DOHH2 (cell line): ENCODE results near the gene UBN1.
"Not testable (repeated sequence)": the region's sequence is repeated elsewhere in the genome, so short reads cannot be mapped to it uniquely, and the experiment has no call there.

Source experiments
- H3F3A ChIP-seq: fragments of 200-600 bp; sonication (generic), shearing (Covaris generic); 2 replicates; pipeline ENCODE4 v1.6.0; 2016; ENCODE audit warnings: antibody characterized with exemption, mild to moderate bottlenecking; ENCODE audit not compliant: control insufficient read depth, insufficient read depth
- H3K27ac ChIP-seq: fragments of 200-600 bp; sonication (generic); 2 replicates; pipeline ENCODE4 v1.5.1; 2014; ENCODE audit warnings: low read depth, mild to moderate bottlenecking, low read length, moderate library complexity
- H3K27me3 ChIP-seq: fragments of 200-600 bp; sonication (generic); 2 replicates; pipeline ENCODE4 v1.6.1; 2014; ENCODE audit warnings: mild to moderate bottlenecking, low read length, mixed read lengths; ENCODE audit not compliant: control insufficient read depth
- H3K36me3 ChIP-seq: fragments of 200-600 bp; sonication (generic); 2 replicates; pipeline ENCODE4 v1.6.1; 2014; ENCODE audit warnings: mild to moderate bottlenecking, low read length, moderate library complexity, mixed read lengths; ENCODE audit not compliant: control insufficient read depth
- H3K4me1 ChIP-seq: fragments of 200-600 bp; sonication (generic); 2 replicates; pipeline ENCODE4 v1.6.1; 2014; ENCODE audit warnings: mild to moderate bottlenecking, low read length, mixed read lengths; ENCODE audit not compliant: control insufficient read depth
- H3K4me2 ChIP-seq: fragments of 200-600 bp; sonication (generic); 2 replicates; pipeline ENCODE4 v1.6.0; 2014; ENCODE audit warnings: mild to moderate bottlenecking, low read length, moderate library complexity
- H3K4me3 ChIP-seq: fragments of 200-600 bp; sonication (generic); 2 replicates; pipeline ENCODE4 v1.5.1; 2014; ENCODE audit warnings: mild to moderate bottlenecking, low read length, mixed read lengths
- H3K79me2 ChIP-seq: fragments of 200-600 bp; sonication (generic); 2 replicates; pipeline ENCODE4 v1.6.1; 2014; ENCODE audit warnings: mild to moderate bottlenecking, low read length, mixed read lengths; ENCODE audit not compliant: control insufficient read depth
- H3K9me2 ChIP-seq: fragments of 200-600 bp; sonication (generic); replicated peaks from 2 replicates; pipeline ENCODE4 v1.6.1; 2014; ENCODE audit warnings: mild to moderate bottlenecking, low read length, mixed read lengths; ENCODE audit not compliant: control insufficient read depth
- H3K9me3 ChIP-seq: fragments of 200-600 bp; sonication (generic); 2 replicates; pipeline ENCODE4 v1.6.1; 2014; ENCODE audit warnings: antibody characterized with exemption, low read length, mixed read lengths; ENCODE audit not compliant: control insufficient read depth, insufficient read depth
- H4K20me1 ChIP-seq: fragments of 200-600 bp; sonication (generic); 2 replicates; pipeline ENCODE4 v1.6.0; 2014; ENCODE audit warnings: low read depth, mild to moderate bottlenecking, antibody characterized with exemption, low read length, moderate library complexity; ENCODE audit not compliant: control insufficient read depth, insufficient read depth
- EZH2phosphoT487 ChIP-seq: fragments of 200-600 bp; sonication (generic); IDR thresholded peaks from 2 replicates; pipeline ENCODE4 v1.6.1; 2017; ENCODE audit warnings: borderline replicate concordance, mild to moderate bottlenecking, antibody characterized with exemption, low read length, moderate library complexity, mixed read lengths
- TF ChIP-seq, protein P1 (sequence below): fragments of 200-600 bp; sonication (generic); IDR thresholded peaks from one replicate; pipeline ENCODE4 v1.5.1; 2014; ENCODE audit warnings: antibody characterized with exemption, mild to moderate bottlenecking, low read depth, low read length; ENCODE audit not compliant: poor library complexity, severe bottlenecking

Gene UBN1

GRCh38 chr16:4895366-4895765, 48.1 kb downstream of the UBN1 start:
- no peaks in the 10 kb centered on the region for H3F3A ChIP-seq
- no peaks in the 10 kb centered on the region for H3K4me1 ChIP-seq
- H3K79me2 ChIP-seq: no peaks in the 10 kb centered on the region
- no peak overlapping the region for H3K27ac ChIP-seq
- TF ChIP-seq EZH2phosphoT487: no peak
- TF ChIP-seq, protein P1, sequence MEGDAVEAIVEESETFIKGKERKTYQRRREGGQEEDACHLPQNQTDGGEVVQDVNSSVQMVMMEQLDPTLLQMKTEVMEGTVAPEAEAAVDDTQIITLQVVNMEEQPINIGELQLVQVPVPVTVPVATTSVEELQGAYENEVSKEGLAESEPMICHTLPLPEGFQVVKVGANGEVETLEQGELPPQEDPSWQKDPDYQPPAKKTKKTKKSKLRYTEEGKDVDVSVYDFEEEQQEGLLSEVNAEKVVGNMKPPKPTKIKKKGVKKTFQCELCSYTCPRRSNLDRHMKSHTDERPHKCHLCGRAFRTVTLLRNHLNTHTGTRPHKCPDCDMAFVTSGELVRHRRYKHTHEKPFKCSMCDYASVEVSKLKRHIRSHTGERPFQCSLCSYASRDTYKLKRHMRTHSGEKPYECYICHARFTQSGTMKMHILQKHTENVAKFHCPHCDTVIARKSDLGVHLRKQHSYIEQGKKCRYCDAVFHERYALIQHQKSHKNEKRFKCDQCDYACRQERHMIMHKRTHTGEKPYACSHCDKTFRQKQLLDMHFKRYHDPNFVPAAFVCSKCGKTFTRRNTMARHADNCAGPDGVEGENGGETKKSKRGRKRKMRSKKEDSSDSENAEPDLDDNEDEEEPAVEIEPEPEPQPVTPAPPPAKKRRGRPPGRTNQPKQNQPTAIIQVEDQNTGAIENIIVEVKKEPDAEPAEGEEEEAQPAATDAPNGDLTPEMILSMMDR: no peak
- H3K9me2 ChIP-seq: no peaks in the 10 kb centered on the region
- no peaks in the 10 kb centered on the region for H4K20me1 ChIP-seq
- H3K4me2 ChIP-seq: no peak overlapping the region
- H3K36me3 ChIP-seq: no peaks in the 10 kb centered on the region
- no peaks in the 10 kb centered on the region for H3K9me3 ChIP-seq
- no peak overlapping the region for H3K4me3 ChIP-seq
- no peaks in the 10 kb centered on the region for H3K27me3 ChIP-seq

DNA sequence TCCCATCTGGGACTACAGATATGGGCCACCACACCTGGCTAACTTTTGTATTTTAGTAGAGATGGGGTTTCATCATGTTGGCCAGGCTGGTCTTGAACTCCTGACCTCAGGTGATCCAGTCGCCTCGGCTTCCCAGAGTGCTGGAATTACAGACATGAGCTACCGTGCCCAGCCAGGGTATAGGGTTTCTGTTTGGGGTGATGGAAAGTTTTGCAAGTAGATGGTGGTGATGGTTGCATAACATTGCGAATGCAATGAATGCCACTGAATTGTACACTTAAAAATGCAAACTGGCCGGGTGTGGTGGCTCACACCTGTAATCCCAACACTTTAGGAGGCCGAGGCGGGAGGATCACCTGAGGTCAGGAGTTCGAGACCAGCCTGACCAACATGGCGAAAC, 49.5 kb downstream of the UBN1 start:
- not testable (repeated sequence) for H3K4me1 ChIP-seq, H3K27ac ChIP-seq, H3K79me2 ChIP-seq, H3K36me3 ChIP-seq, H3K4me3 ChIP-seq, H3F3A ChIP-seq, H3K4me2 ChIP-seq, H3K27me3 ChIP-seq, H3K9me2 ChIP-seq, H3K9me3 ChIP-seq, H4K20me1 ChIP-seq

GRCh38 chr16:4897328-4897727, 50.0 kb downstream of the UBN1 start:
- H3K4me3 ChIP-seq: no peak overlapping the region
- H3K79me2 ChIP-seq: no peaks in the 10 kb centered on the region
- no peaks in the 10 kb centered on the region for H3K36me3 ChIP-seq
- no peaks in the 10 kb centered on the region for H3K9me2 ChIP-seq
- H3F3A ChIP-seq: no peaks in the 10 kb centered on the region
- no peaks in the 10 kb centered on the region for H3K9me3 ChIP-seq
- H4K20me1 ChIP-seq: no peaks in the 10 kb centered on the region
- H3K4me1 ChIP-seq: no peaks in the 10 kb centered on the region
- H3K27me3 ChIP-seq: no peaks in the 10 kb centered on the region
- H3K27ac ChIP-seq: no peak overlapping the region
- TF ChIP-seq, protein P1: no peak
- TF ChIP-seq EZH2phosphoT487: no peak
- H3K4me2 ChIP-seq: no peak overlapping the region

- H4K20me1 ChIP-seq: no peaks in the 10 kb centered on the region
- H3K4me1 ChIP-seq: no peaks in the 10 kb centered on the region
- H3K36me3 ChIP-seq: no peaks in the 10 kb centered on the region
- no peak overlapping the region for H3K4me3 ChIP-seq
- TF ChIP-seq, protein P1: no peak
- no peak for TF ChIP-seq EZH2phosphoT487
- H3K9me2 ChIP-seq: no peaks in the 10 kb centered on the region
- H3K27ac ChIP-seq: no peak overlapping the region
- H3K79me2 ChIP-seq: no peaks in the 10 kb centered on the region
- no peak overlapping the region for H3K4me2 ChIP-seq
- H3F3A ChIP-seq: no peaks in the 10 kb centered on the region
- H3K9me3 ChIP-seq: no peaks in the 10 kb centered on the region
- H3K27me3 ChIP-seq: no peaks in the 10 kb centered on the region
Observed at GRCh38 chr16:4898811-4899473, 51.7 kb downstream of the UBN1 start.
